ENCODE measurements around the gene CNTN4. TPM values are rescaled to one million over a fixed set of nuclear protein-coding genes. Genes with fewer than 3 reads are reported as not detected.
"Not testable (repeated sequence)": the region's sequence is repeated elsewhere in the genome, so short reads cannot be mapped to it uniquely, and the experiment has no call there.

CNTN4 gene
- total RNA-seq, 1 experiment from 2014 or later = 2.9 TPM

GRCh38 chr3:2984831-2985220 lies 886.2 kb downstream of the CNTN4 start:
- no TSS peak for BruUV-seq (replicated peaks)
- DNase-seq = no peak
- Mint-ChIP-seq H3K36me3 (ENCODE audit: insufficient read depth, unreplicated experiment) (no peaks in the 10 kb centered on the region), H3K27ac (ENCODE audit: unreplicated experiment) (no peak overlapping the region), H3K27me3 (ENCODE audit: unreplicated experiment) (no peaks in the 10 kb centered on the region), H3K4me3 (ENCODE audit: low read depth, unreplicated experiment) (no peak overlapping the region), H3K9me3 (ENCODE audit: low read depth, unreplicated experiment) (peaks cover 3% of the 10 kb centered on the region), H3K4me1 (ENCODE audit: low read depth, unreplicated experiment) (no peaks in the 10 kb centered on the region)
- CTCF ChIA-PET = no interaction called here
- intact Hi-C loops (cut with micrococcal nuclease; ENCODE audit: unreplicated experiment) = no loop called here
- TF ChIP-seq CTCF (IDR thresholded peaks at IDR 0.05; ENCODE audit: unreplicated experiment) = no peak

- no peak for DNase-seq
- CTCF ChIA-PET = no interaction called here
- Mint-ChIP-seq H3K9me3 (ENCODE audit: low read depth, unreplicated experiment) (peaks cover 3% of the 10 kb centered on the region), H3K36me3 (ENCODE audit: insufficient read depth, unreplicated experiment) (no peaks in the 10 kb centered on the region), H3K27ac (ENCODE audit: unreplicated experiment) (no peak overlapping the region), H3K4me1 (ENCODE audit: low read depth, unreplicated experiment) (no peaks in the 10 kb centered on the region), H3K4me3 (ENCODE audit: low read depth, unreplicated experiment) (no peak overlapping the region), H3K27me3 (ENCODE audit: unreplicated experiment) (no peaks in the 10 kb centered on the region)
- BruUV-seq (replicated peaks) = no TSS peak
- intact Hi-C loops (cut with micrococcal nuclease; ENCODE audit: unreplicated experiment) = no loop called here
- TF ChIP-seq CTCF (IDR thresholded peaks at IDR 0.05; ENCODE audit: unreplicated experiment) = no peak
Measured at GRCh38 chr3:2985479-2985878, 886.8 kb downstream of the CNTN4 start.

GRCh38 chr3:2992534-2992933 lies 893.9 kb downstream of the CNTN4 start:
- H3K9me3 Mint-ChIP-seq (ENCODE audit: low read depth, unreplicated experiment) = no peaks in the 10 kb centered on the region
- H3K4me3 Mint-ChIP-seq (ENCODE audit: low read depth, unreplicated experiment) = no peak overlapping the region
- DNase-seq = no peak
- no peak for TF ChIP-seq CTCF (IDR thresholded peaks at IDR 0.05; ENCODE audit: unreplicated experiment)
- H3K27ac Mint-ChIP-seq (ENCODE audit: unreplicated experiment) = no peak overlapping the region
- H3K36me3 Mint-ChIP-seq (ENCODE audit: insufficient read depth, unreplicated experiment) = no peaks in the 10 kb centered on the region
- no TSS peak for BruUV-seq (replicated peaks)
- intact Hi-C loops (cut with micrococcal nuclease; ENCODE audit: unreplicated experiment) = no loop called here
- CTCF ChIA-PET = no interaction called here
- H3K4me1 Mint-ChIP-seq (ENCODE audit: low read depth, unreplicated experiment) = no peaks in the 10 kb centered on the region
- H3K27me3 Mint-ChIP-seq (ENCODE audit: unreplicated experiment) = no peaks in the 10 kb centered on the region

GRCh38 chr3:2993130-2993529 lies 894.5 kb downstream of the CNTN4 start:
- H3K27ac Mint-ChIP-seq (ENCODE audit: unreplicated experiment); H3K4me1 Mint-ChIP-seq (ENCODE audit: low read depth, unreplicated experiment); intact Hi-C loops (cut with micrococcal nuclease; ENCODE audit: unreplicated experiment); H3K9me3 Mint-ChIP-seq (ENCODE audit: low read depth, unreplicated experiment); H3K36me3 Mint-ChIP-seq (ENCODE audit: insufficient read depth, unreplicated experiment); CTCF ChIA-PET; BruUV-seq (replicated peaks); DNase-seq; H3K4me3 Mint-ChIP-seq (ENCODE audit: low read depth, unreplicated experiment); H3K27me3 Mint-ChIP-seq (ENCODE audit: unreplicated experiment): not testable (repeated sequence)

- H3K4me1 Mint-ChIP-seq (ENCODE audit: low read depth, unreplicated experiment) = no peaks in the 10 kb centered on the region
- intact Hi-C loops (cut with micrococcal nuclease; ENCODE audit: unreplicated experiment) = no loop called here
- BruUV-seq (replicated peaks) = no TSS peak
Measured at GRCh38 chr3:2993736-2994135, 895.1 kb downstream of the CNTN4 start.

More at GRCh38 chr3:2993736-2994135, 895.1 kb downstream of the CNTN4 start:
- Mint-ChIP-seq H3K27ac (ENCODE audit: unreplicated experiment) (no peak overlapping the region), H3K4me3 (ENCODE audit: low read depth, unreplicated experiment) (no peak overlapping the region), H3K36me3 (ENCODE audit: insufficient read depth, unreplicated experiment) (no peaks in the 10 kb centered on the region), H3K9me3 (ENCODE audit: low read depth, unreplicated experiment) (no peaks in the 10 kb centered on the region), H3K27me3 (ENCODE audit: unreplicated experiment) (no peaks in the 10 kb centered on the region)
- no peak for TF ChIP-seq CTCF (IDR thresholded peaks at IDR 0.05; ENCODE audit: unreplicated experiment)
- DNase-seq = no peak
- CTCF ChIA-PET = no interaction called here
